DMS53 treated with DMSO at 0.1 percent for 48 hours (cell line): ENCODE results near the gene RNASE13.

ENCODE experiments used
- DNase-seq: peaks from one replicate; lab custom pipeline; 2025; ENCODE audit not compliant: unreplicated experiment; lab: John Stamatoyannopoulos, UW

RNASE13 gene, protein sequence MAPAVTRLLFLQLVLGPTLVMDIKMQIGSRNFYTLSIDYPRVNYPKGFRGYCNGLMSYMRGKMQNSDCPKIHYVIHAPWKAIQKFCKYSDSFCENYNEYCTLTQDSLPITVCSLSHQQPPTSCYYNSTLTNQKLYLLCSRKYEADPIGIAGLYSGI

DNA sequence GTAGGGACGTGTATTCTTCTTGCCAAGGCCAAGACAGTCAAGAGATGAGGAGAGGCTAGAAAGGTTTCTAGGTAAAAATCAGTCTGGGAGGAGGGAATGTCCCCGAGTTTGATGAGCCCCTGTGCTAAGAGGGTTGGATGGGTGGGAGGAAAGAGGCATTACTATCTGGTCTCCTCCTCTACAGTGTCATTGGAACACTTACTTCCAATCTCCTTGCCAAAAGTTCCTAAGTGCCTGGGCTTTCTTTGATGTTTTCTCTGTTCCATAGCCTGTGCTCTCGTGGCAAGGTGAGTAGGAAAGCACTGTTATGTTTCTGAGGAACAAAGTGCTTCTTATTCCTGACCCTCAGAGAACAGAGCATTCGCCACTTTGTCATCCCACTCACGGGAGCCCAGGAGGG lies at the start of gene RNASE13:
TSS of gene RNASE13 (minus strand) at position 101 of the 400 bp plus-strand sequence. CDS start 519 bp downstream, outside the sequence.
- no peak for DNase-seq

DNA sequence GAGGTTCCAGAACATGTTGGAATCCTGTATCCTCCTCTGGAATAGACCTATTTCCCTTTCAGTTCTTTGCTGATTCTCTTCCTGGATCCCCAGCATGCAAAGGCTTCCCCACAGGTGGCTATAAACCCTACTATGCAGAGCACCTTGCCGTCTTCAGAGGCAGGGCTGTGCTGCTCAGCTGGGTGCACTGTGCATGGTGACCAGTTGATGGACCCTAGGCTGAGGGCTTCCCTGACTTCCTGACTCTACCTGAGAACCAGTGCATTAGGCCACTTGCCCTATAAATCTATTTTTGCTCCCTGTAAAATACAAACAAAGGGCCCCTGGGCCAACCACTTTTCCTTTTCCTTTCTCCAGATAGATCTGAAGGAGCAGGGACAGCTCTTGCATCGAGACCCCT lies 49.8 kb upstream of the RNASE13 start:
- no peak for DNase-seq

DNA sequence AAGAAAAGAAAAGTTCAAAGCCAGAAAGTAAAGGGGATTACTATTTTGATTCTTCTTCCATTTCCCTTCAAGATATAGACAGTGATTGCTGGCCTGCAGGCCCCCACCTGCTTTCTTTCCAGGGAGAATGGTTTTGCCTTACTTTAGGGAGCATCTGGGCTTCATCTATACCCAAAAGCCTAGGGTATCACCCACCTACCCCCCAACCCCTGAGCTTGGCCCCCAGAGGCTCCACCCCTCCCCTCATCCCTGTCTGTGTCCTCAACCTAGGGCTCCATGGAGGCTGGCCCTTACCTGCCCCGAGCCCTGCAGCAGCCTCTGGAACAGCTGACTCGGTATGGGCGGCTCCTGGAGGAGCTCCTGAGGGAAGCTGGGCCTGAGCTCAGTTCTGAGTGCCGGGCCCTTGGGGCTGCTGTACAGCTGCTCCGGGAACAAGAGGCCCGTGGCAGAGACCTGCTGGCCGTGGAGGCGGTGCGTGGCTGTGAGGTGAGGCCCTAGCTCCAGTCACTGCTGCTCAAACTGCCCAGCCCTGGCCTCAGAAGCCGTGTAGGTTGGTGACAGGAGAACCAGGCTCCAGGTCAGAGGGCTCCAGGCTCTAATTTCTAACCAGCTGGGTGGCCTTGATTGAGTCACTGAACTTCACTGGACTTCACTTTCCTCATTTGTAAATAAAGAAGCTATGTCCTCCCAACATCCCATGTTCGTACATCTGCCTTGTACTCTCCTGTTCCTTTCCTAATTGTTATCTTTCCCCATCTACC lies 49.1 kb upstream of the RNASE13 start:
- DNase-seq = no peak

DNA sequence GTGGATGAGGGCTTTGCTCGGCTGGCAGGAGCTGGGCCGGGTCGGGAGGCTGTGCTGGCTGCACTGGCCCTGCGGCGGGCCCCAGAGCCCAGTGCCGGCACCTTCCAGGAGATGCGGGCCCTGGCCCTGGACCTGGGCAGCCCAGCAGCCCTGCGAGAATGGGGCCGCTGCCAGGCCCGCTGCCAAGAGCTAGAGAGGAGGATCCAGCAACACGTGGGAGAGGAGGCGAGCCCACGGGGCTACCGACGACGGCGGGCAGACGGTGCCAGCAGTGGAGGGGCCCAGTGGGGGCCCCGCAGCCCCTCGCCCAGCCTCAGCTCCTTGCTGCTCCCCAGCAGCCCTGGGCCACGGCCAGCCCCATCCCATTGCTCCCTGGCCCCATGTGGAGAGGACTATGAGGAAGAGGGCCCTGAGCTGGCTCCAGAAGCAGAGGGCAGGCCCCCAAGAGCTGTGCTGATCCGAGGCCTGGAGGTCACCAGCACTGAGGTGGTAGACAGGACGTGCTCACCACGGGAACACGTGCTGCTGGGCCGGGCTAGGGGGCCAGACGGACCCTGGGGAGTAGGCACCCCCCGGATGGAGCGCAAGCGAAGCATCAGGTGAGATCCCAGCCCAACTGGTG lies 47.0 kb upstream of the RNASE13 start:
- no peak for DNase-seq

DNA sequence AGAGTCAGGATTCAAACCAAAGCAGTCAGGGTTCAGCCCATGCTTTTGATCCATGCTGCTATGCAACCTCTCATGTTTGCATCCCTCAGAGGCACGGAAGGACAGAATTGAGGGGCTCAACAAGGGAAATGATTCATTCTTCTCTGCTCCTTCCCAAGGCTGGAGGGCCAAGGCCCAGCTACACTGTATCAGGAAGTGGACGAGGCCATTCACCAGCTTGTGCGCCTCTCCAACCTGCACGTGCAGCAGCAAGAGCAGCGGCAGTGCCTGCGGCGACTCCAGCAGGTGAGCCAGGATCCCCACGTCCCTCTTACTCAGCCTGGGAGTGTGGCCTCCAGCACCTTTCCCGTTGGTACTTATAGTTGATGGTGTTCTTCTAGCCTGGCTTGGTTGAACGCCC lies 44.1 kb upstream of the RNASE13 start:
- DNase-seq = no peak

GRCh38 chr14:21078287-21078686 lies 43.7 kb upstream of the RNASE13 start:
- no peak for DNase-seq

GRCh38 chr14:21077672-21078071 lies 43.1 kb upstream of the RNASE13 start:
- no peak for DNase-seq

GRCh38 chr14:21075719-21076437 lies 41.3 kb upstream of the RNASE13 start:
- DNase-seq = no peak

DNA sequence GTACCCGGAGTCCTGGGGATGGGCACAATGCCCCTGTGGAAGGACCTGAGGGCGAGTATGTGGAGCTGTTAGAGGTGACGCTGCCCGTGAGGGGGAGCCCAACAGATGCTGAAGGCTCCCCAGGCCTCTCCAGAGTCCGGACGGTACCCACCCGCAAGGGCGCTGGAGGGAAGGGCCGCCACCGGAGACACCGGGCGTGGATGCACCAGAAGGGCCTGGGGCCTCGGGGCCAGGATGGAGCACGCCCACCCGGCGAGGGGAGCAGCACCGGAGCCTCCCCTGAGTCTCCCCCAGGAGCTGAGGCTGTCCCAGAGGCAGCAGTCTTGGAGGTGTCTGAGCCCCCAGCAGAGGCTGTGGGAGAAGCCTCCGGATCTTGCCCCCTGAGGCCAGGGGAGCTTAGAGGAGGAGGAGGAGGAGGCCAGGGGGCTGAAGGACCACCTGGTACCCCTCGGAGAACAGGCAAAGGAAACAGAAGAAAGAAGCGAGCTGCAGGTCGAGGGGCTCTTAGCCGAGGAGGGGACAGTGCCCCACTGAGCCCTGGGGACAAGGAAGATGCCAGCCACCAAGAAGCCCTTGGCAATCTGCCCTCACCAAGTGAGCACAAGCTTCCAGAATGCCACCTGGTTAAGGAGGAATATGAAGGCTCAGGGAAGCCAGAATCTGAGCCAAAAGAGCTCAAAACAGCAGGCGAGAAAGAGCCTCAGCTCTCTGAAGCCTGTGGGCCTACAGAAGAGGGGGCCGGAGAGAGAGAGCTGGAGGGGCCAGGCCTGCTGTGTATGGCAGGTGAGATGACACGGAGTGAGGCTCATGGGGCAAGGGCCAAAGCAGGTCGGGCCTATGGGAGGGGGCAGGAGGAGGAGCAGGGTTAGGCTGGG lies 40.0 kb upstream of the RNASE13 start:
- DNase-seq = no peak

GRCh38 chr14:21073921-21074320 lies 39.3 kb upstream of the RNASE13 start:
- DNase-seq = no peak

- DNase-seq = no peak
These were observed 38.3 kb upstream of the RNASE13 start for GRCh38 chr14:21072781-21073339.

DNA sequence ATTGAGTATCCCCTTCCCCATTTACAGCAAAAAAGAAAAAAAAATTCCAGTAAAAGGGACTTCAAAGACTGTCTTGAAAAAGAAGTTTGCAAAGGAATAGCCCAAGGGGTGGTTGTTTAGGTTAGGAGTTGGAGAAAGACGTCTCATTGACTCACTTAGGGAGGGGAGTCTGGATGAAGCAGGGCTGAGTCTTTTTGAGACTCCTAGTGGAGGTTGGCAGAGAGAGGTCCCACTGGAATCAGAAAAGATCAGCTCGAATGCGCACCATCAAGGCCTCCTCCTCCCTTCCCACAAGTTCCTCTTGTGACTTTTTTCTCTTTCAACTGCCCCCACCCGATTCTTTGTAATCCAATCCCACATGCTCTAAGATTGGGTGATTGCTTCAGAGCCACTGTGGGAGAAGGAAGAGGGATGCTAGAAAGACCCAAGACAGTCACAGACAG lies 37.4 kb upstream of the RNASE13 start:
- no peak for DNase-seq

GRCh38 chr14:21071225-21072030 lies 36.8 kb upstream of the RNASE13 start:
- peak; percentile 24 for DNase-seq

DNA sequence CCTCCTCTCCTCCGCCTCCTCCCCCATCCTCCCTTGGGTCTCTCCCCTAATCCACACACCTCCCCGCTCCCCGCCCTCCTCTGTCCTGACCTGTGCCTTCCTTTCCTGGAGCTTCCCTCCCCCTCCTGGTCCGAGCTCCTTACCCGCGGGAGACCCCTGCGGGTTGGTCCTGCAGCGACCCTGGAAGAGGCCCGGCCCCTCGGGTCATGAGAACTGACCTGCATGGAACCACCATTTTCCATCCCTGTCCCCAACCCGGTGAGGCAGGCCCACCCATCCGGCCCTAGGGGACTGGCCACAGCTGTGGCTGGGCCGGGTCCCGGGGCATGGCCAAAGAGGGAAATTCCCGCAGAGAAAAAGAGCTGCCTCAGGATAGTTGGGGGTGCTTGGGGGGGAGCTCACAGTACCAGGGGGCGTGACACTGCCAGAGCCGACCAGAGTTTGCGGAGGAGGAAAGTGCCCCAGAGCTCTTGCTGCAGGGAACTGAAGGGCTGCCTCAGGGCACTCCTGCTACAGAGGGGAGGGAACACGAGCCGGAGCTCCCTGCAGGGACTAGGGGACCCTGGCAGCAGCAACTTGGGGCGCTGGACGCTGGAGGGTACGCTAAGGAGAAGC lies 36.1 kb upstream of the RNASE13 start:
- DNase-seq = no peak

DNA sequence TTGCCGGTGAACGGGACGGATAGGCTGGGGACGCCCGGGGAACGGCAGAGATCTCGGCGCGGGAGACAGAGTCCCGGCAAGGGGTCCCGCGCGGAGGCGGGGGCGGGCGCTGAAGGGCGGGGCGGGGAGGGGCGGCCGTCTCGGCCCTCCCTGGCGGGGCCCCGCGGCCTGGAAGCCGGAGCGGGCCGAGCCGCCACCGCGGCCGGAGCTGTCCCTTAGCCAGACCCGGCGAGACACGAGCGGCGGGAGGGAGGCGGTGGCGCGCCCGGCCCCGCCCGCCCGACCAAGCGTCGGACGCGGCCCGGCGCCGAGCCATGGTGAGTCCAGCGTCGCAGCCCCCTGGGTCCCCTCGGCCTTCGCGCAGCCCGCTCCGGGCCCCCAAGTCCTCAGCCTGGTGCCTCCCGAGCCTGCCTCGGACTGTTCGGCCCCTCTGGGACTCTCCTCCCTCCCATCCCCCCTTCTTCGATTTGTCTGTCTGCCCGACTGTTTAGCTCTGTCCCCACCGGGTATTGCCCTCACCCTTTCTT lies 35.5 kb upstream of the RNASE13 start, which contains the start of gene ARHGEF40:
TSS of gene ARHGEF40 (plus strand) at position 222 of the 527 bp plus-strand sequence. CDS start at position 315, 93 bp downstream.
- no peak for DNase-seq

DNA sequence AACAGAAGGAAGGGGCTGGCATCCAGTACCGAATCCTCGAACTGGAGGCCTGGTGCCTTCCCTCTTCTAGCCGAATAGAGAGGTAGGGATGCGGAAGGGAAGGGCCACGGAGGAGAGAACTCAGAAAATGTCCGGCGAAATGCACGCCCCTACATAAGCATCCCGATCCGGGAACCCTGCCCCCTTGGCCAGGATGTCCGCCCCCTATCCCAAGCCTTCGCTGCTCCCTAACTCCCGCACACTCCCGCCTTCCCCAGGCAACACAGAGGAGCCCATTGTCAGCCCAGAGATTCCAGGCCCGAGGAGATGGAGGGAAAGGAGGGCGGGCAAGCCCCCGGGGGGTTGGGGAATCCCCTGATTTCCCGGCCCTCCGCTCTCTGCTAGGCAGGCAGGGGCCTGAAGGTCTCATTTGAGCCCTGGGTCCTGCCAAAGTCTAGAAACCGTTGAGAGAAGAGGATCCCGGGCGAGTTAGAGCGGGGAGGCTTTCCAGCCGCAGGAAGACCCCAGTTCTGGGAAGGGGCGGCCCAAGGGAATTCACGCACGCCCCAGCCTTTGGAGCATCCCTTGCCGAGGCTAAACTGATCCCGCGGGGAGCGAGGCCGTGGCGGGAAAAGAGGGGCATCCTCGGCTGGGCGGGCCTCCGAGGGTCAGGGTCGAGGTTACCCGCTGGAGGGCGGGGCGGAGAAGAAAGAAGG lies 34.9 kb upstream of the RNASE13 start:
- DNase-seq = no peak

- DNase-seq = peak; percentile 18
These were observed 34.1 kb upstream of the RNASE13 start for GRCh38 chr14:21068521-21069387.
